ENCODE measurements around the gene OLAH.
A peak's percentile ranks its signal among the peaks of the same experiment; 100 is the strongest.

OLAH gene

GRCh38 chr10:15069230-15069629, 25.5 kb downstream of the OLAH start:
- DNase-seq (ENCODE audit: low read depth in 2 of 2), result no peak

- no peak for DNase-seq (ENCODE audit: low read depth in 2 of 2)
Observed at GRCh38 chr10:15072358-15072757, 28.6 kb downstream of the OLAH start.

GRCh38 chr10:15075421-15075820, 31.7 kb downstream of the OLAH start:
- DNase-seq (ENCODE audit: low read depth in 2 of 2), result no peak

- no peak for DNase-seq (ENCODE audit: low read depth in 2 of 2)
Observed at GRCh38 chr10:15083674-15084501, 40.1 kb downstream of the OLAH start.

GRCh38 chr10:15084502-15084922, 40.8 kb downstream of the OLAH start:
- DNase-seq (ENCODE audit: low read depth in 2 of 2), result no peak

- peak; percentile 49 to 53 for DNase-seq (ENCODE audit: low read depth in 2 of 2)
Observed at GRCh38 chr10:15088428-15089261, 44.9 kb downstream of the OLAH start, which contains the start of gene ACBD7. ACBD7 (minus strand) TSS chr10:15088776; CDS start chr10:15088728, 48 bp downstream.

GRCh38 chr10:15091418-15091817, 47.7 kb downstream of the OLAH start:
- no peak for DNase-seq (ENCODE audit: low read depth in 2 of 2)

GRCh38 chr10:15092855-15093408, 49.2 kb downstream of the OLAH start:
- no peak for DNase-seq (ENCODE audit: low read depth in 2 of 2)

- no peak for DNase-seq (ENCODE audit: low read depth in 2 of 2)
Observed at GRCh38 chr10:15096661-15097010, 52.9 kb downstream of the OLAH start.

GRCh38 chr10:15097011-15097812, 53.5 kb downstream of the OLAH start, which contains the start of gene RPP38:
RPP38 (plus strand) TSS chr10:15097355; CDS start chr10:15103315, 5,960 bp downstream.
- DNase-seq (ENCODE audit: low read depth in 2 of 2), result peak; percentile 91 to 97

- no peak for DNase-seq (ENCODE audit: low read depth in 2 of 2)
Observed at GRCh38 chr10:15099886-15100285, 56.1 kb downstream of the OLAH start.

- no peak for DNase-seq (ENCODE audit: low read depth in 2 of 2)
Observed at GRCh38 chr10:15103513-15103912, 59.8 kb downstream of the OLAH start.

GRCh38 chr10:15106352-15107013, 62.7 kb downstream of the OLAH start:
- peak; percentile 51 to 56 for DNase-seq (ENCODE audit: low read depth in 2 of 2)

GRCh38 chr10:15112657-15113056, 68.9 kb downstream of the OLAH start:
- DNase-seq (ENCODE audit: low read depth in 2 of 2), result no peak

GRCh38 chr10:15113766-15114165, 70.0 kb downstream of the OLAH start:
- DNase-seq (ENCODE audit: low read depth in 2 of 2), result no peak

GRCh38 chr10:15116225-15116624, 72.5 kb downstream of the OLAH start:
- no peak for DNase-seq (ENCODE audit: low read depth in 2 of 2)

GRCh38 chr10:15118615-15119014, 74.9 kb downstream of the OLAH start:
- no peak for DNase-seq (ENCODE audit: low read depth in 2 of 2)

GRCh38 chr10:15120523-15120922, 76.8 kb downstream of the OLAH start:
- no peak for DNase-seq (ENCODE audit: low read depth in 2 of 2)

GRCh38 chr10:15121707-15122106, 78.0 kb downstream of the OLAH start:
- DNase-seq (ENCODE audit: low read depth in 2 of 2), result no peak

- no peak for DNase-seq (ENCODE audit: low read depth in 2 of 2)
Observed at GRCh38 chr10:15122477-15123030, 78.8 kb downstream of the OLAH start.

Measured in stimulated activated CD8-positive, alpha-beta memory T cell treated with anti-CD3 and anti-CD28 coated beads, Interleukin-7, amount 100 ng/mL, for 1 hour (primary cell).